Vagina (tissue), 2 donors: Measurements from ENCODE around the gene ABHD2. TPM values are rescaled to one million over a fixed set of nuclear protein-coding genes. Genes with fewer than 3 reads are reported as not detected.

ENCODE experiments used
- DNase-seq, 2 donors: peaks; one replicate each; pipeline ENCODE4 v3.0.0-alpha.2; 2017; ENCODE audit errors: extremely low spot score in 2 of 2
- H3K27ac ChIP-seq: fragments of 200-600 bp; sonication (generic); one replicate; pipeline ENCODE4 v1.5.1; 2019
- H3K27me3 ChIP-seq: fragments of 200-600 bp; sonication (generic); one replicate; pipeline ENCODE4 v1.5.1; 2019
- H3K36me3 ChIP-seq, 2 donors: fragments of 200-600 bp; sonication (generic); one replicate each; pipeline ENCODE4 v1.5.1; 2017 to 2019
- H3K4me1 ChIP-seq: fragments of 200-600 bp; sonication (generic); one replicate; pipeline ENCODE4 v1.5.1; 2019
- H3K4me3 ChIP-seq, 2 donors: fragments of 200-600 bp; sonication (generic); 1 replicate in 1 of 2; 2 replicates in 1 of 2; pipeline ENCODE4 v1.5.1; 2016 to 2019
- H3K9me3 ChIP-seq: fragments of 200-600 bp; sonication (generic); one replicate; pipeline ENCODE4 v1.5.1; 2019
- POLR2A ChIP-seq, 2 donors: fragments of 450-650 bp; IDR thresholded peaks; one replicate each; pipeline ENCODE4 v1.6.1; 2017; ENCODE audit warnings: antibody characterized with exemption in 2 of 2, mild to moderate bottlenecking in 2 of 2, moderate library complexity in 2 of 2
- POLR2AphosphoS5 ChIP-seq, 2 donors: sonication (generic); formaldehyde crosslinking; IDR thresholded peaks; one replicate each; pipeline ENCODE4 v1.9.0; 2017; ENCODE audit warnings: antibody characterized with exemption in 2 of 2, mild to moderate bottlenecking in 2 of 2, low read depth in 1 of 2; ENCODE audit not compliant: insufficient read depth in 1 of 2
- intact Hi-C: fragments of 100-400 bp; cut with DNase I; formaldehyde crosslinking; loops from one replicate; pipeline ENCODE4 v1.15.1; 2023
- total RNA-seq: library from RNA; depleted of rRNA; stranded (reverse); fragments of >200 nt; gene quantifications from one replicate; pipeline ENCODE4 v1.2.3, GENCODE V29; 2016
- TF ChIP-seq, protein P1 (sequence below), 3 experiments: fragments of 450-650 bp in 2 of 3; fragments of 200-600 bp in 1 of 3; sonication (generic) in 1 of 3; IDR thresholded peaks; one replicate each; pipeline ENCODE4 v1.5.1; 2017 to 2019; ENCODE audit warnings: antibody characterized with exemption in 3 of 3, mild to moderate bottlenecking in 2 of 3, moderate library complexity in 2 of 3

ABHD2 gene
- total RNA-seq, 1 donor from 2014 or later: 33.6 TPM

DNA sequence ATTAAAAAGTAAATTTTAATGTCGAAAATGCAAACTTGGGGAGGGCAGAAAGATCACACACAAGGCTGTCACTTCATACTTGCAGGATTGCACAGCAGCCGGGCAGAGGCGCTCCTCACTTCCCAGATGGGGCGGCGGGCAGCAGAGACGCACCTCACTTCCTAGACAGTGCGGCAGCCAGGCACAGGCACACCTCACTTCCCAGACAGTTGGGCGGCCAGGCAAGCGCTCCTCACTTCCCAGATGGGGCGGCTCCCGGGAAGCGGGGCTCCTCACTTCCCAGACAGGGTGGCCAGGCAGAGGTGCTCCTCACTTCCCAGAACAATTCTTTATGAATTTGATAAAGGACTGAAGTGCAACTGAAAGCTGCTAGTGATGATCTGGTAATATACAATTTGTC lies 111.9 kb downstream of the ABHD2 start:
- H3K27me3 ChIP-seq: no peaks in the 10 kb centered on the region
- H3K36me3 ChIP-seq: peaks cover 0 to 17% of the 10 kb centered on the region in 2 donors
- H3K4me3 ChIP-seq: no peak overlapping the region
- TF ChIP-seq POLR2AphosphoS5 (IDR thresholded peaks at IDR 0.05; ENCODE audit: insufficient read depth in 1 of 2, low read depth in 1 of 2) (no peak), POLR2A (IDR thresholded peaks at IDR 0.05) (no peak)
- TF ChIP-seq, protein P1, sequence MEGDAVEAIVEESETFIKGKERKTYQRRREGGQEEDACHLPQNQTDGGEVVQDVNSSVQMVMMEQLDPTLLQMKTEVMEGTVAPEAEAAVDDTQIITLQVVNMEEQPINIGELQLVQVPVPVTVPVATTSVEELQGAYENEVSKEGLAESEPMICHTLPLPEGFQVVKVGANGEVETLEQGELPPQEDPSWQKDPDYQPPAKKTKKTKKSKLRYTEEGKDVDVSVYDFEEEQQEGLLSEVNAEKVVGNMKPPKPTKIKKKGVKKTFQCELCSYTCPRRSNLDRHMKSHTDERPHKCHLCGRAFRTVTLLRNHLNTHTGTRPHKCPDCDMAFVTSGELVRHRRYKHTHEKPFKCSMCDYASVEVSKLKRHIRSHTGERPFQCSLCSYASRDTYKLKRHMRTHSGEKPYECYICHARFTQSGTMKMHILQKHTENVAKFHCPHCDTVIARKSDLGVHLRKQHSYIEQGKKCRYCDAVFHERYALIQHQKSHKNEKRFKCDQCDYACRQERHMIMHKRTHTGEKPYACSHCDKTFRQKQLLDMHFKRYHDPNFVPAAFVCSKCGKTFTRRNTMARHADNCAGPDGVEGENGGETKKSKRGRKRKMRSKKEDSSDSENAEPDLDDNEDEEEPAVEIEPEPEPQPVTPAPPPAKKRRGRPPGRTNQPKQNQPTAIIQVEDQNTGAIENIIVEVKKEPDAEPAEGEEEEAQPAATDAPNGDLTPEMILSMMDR (IDR thresholded peaks at IDR 0.05): no peak
- peaks cover 23% of the 10 kb centered on the region for H3K4me1 ChIP-seq
- intact Hi-C loops: loop anchor here (10.0 kb wide), 1 partner anchor 225 kb away; no protein-coding TSS in a partner anchor
- DNase-seq: no peak
- no peaks in the 10 kb centered on the region for H3K9me3 ChIP-seq
- no peak overlapping the region for H3K27ac ChIP-seq

DNA sequence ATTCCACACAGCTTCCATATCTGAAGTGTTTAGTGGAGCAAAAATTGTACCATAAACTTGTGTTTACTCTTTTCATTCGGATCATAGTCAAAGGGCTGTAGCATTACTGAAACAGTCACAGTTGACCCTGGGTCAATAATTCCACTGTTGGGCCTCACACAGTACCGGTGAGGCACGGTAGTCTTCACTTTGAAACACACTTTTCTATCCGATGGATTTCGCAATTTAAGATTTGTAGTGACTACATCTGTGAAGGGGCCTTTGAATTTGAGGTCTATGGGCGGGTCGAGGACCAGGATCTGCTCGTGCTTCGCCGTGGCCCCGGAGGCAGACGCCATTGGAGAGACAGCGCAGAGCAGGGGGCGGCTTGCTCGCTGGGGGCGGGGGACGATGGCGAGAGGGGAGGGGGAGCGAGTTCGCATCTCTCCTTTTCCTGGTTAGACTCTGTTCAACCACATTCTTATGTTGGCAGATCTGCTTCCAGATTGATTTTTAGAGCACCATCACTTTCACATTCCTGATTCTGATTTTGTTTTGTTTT lies 113.3 kb downstream of the ABHD2 start:
- Histone ChIP-seq H3K4me1 (peaks cover 22% of the 10 kb centered on the region), H3K27me3 (no peaks in the 10 kb centered on the region), H3K9me3 (no peaks in the 10 kb centered on the region), H3K27ac (no peak overlapping the region), H3K36me3 (peaks cover 0 to 10% of the 10 kb centered on the region in 2 donors), H3K4me3 (no peak overlapping the region)
- TF ChIP-seq, protein P1 (IDR thresholded peaks at IDR 0.05): no peak
- DNase-seq: no peak
- intact Hi-C loops: loop anchor here (10.0 kb wide), 1 partner anchor 223 kb away; no protein-coding TSS in a partner anchor

DNA sequence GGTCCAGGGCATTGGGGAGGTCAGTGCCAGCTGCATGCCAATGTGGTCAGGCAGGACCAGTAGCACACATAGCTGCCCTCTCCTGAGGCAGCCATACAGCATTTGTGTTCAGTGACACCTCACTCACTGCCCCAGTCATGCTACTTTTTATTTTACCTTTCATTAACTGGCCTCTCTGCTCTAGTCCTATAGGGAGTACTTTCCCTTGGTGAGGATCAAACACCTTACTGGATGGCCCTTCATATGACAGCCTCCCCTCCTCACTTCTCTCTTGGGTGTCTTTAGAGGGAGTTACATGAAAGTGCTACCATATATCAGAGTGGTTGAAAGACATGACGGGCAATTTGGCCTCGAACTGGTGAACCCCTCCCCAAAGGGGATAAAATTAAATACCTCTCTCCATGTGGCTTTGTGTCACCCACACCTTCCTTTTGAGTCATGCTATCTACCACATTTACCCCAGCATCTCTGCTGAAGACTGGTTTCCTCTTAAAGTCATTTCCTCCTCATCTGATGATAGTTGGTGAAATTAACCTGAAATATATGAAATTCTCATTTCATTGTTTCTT lies 115.5 kb downstream of the ABHD2 start:
- no peak for TF ChIP-seq POLR2AphosphoS5 (IDR thresholded peaks at IDR 0.05; ENCODE audit: insufficient read depth in 1 of 2, low read depth in 1 of 2)
- TF ChIP-seq POLR2A (IDR thresholded peaks at IDR 0.05): no peak
- TF ChIP-seq, protein P1 (IDR thresholded peaks at IDR 0.05): no peak
- Histone ChIP-seq H3K36me3 (peaks cover 0 to 10% of the 10 kb centered on the region in 2 donors), H3K4me3 (no peak overlapping the region), H3K9me3 (no peaks in the 10 kb centered on the region), H3K4me1 (peaks cover 13% of the 10 kb centered on the region), H3K27me3 (no peaks in the 10 kb centered on the region), H3K27ac (no peak overlapping the region)
- intact Hi-C loops: loop anchor here (10.0 kb wide), 1 partner anchor 221 kb away; no protein-coding TSS in a partner anchor
- no peak for DNase-seq

DNA sequence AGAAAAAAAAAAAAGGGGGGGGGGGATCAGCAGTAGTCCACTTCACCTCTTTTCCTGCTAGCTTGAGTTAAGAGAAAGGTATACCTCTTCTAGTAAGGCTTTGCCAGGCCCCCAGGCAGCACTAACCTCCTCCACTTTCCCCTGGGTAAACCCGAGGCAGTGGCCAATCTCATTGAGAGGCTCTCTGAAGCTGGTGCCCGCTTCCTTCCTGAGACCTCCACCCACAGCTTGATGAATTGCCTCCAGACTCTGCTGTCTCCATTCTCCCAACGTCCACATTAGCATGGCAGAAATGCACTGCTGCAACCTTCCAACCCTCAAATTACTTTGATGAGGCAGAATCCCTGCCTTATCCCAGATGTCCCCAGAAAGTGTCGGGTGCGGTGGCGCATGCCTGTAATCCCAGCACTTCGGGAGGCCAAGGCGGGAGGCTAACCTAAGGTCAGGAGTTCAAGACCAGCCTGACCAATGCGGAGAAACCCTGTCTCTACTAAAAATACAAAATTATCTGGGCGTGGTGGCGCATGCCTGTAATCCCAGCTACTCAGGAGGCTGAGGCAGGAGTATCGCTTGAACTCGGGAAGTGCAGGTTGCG lies 117.8 kb downstream of the ABHD2 start:
- Histone ChIP-seq H3K4me1 (peaks cover 4% of the 10 kb centered on the region), H3K27me3 (no peaks in the 10 kb centered on the region), H3K4me3 (no peak overlapping the region), H3K36me3 (no peaks in the 10 kb centered on the region), H3K9me3 (no peaks in the 10 kb centered on the region), H3K27ac (no peak overlapping the region)
- DNase-seq: no peak
- intact Hi-C loops: loop anchor here (10.0 kb wide), 1 partner anchor 219 kb away; no protein-coding TSS in a partner anchor
- TF ChIP-seq, protein P1 (IDR thresholded peaks at IDR 0.05): no peak
- TF ChIP-seq POLR2A (IDR thresholded peaks at IDR 0.05): no peak
- no peak for TF ChIP-seq POLR2AphosphoS5 (IDR thresholded peaks at IDR 0.05; ENCODE audit: insufficient read depth in 1 of 2, low read depth in 1 of 2)

DNA sequence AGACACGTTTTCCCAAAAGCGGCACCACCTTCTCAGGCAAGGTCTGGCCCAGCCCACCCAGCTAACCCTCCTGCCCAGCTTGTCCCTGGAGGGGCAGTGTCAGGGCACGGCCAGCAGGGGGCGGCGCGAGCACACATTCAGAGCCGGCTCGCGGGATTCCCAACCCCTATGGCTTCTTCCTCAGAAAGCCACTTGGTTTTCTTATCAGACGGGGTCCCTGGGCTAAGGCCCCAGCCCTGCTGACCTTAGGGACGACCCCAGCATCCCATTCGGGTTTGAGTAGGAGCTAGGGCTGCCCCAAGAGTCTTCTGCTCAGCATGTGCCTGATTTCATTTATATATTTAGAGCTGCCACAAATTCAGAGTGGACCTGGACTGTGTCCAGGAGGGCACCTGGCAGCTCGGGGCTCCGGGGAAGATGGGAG lies 118.7 kb downstream of the ABHD2 start:
- no peaks in the 10 kb centered on the region for H3K36me3 ChIP-seq
- no peaks in the 10 kb centered on the region for H3K27me3 ChIP-seq
- no peak overlapping the region for H3K27ac ChIP-seq
- no peak overlapping the region for H3K4me3 ChIP-seq
- intact Hi-C loops: loop anchor here (10.0 kb wide), 1 partner anchor 218 kb away; no protein-coding TSS in a partner anchor
- H3K9me3 ChIP-seq: no peaks in the 10 kb centered on the region
- no peak for TF ChIP-seq POLR2AphosphoS5 (IDR thresholded peaks at IDR 0.05; ENCODE audit: insufficient read depth in 1 of 2, low read depth in 1 of 2)
- TF ChIP-seq, protein P1 (IDR thresholded peaks at IDR 0.05): peak; percentile 80 to 98 (median 89)
- H3K4me1 ChIP-seq: peaks cover 4% of the 10 kb centered on the region
- no peak for DNase-seq
